OCI-M2 (cell line): ENCODE data around the gene GRIA4.

Source experiments
- DNase-seq: peaks from one replicate; lab custom pipeline; 2025; ENCODE audit not compliant: unreplicated experiment; lab: John Stamatoyannopoulos, UW

GRIA4 gene

DNA sequence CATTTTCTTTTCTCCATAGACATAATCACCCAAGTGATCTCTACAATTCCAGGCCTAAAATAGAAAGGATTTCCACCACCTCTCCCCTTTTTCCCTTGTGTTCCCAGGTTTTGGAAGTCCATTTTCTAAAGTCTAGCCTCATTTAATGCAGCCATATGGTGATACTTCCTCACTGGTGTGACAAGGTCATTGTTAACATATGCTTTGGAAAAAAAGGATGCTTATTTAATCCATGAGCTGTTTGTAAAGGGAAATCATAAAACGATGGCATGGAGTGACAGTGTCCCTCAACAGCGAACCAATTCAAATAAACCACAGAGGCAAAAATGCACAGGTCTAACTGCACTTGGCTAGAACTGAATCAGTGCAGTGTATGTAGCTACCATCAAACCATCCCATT is 26.6 kb downstream of the GRIA4 start:
- DNase-seq: no peak

DNA sequence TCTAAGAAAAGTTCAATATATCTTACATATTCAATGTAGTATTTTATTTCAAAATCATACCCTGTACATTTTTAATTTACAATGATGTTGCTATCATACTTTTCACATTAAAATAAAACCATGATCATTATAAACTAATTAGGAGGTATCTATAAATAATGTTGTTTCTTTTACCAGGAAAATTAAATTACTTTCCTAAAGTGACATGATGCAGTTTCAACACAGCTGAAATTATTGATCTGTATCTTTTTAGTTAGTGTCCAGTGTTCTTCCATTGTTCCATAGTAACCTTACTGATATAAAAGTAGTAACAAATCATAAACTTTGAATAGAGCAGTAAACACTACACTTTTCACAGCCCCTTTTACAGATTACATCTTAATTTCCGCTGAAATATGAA is 29.7 kb downstream of the GRIA4 start:
- DNase-seq: no peak

DNA sequence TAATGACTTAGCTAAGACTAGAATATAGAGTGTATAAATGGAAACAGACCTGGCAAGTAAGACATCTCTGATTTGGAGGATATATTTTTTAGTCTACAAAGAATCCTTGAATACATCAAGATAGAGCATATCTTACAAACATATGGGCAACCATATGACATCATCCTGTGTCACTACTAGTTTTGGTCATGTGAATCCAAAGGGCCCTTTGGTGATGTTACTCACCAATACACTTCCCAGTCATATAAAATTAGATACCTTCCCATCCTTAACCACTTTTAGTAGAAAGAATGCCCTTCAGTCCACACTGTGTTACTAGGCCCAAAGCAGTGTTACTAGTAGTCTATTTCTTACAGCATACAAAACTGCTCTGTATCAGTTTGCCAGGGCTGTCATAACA is 31.6 kb downstream of the GRIA4 start:
- DNase-seq: no peak

DNA sequence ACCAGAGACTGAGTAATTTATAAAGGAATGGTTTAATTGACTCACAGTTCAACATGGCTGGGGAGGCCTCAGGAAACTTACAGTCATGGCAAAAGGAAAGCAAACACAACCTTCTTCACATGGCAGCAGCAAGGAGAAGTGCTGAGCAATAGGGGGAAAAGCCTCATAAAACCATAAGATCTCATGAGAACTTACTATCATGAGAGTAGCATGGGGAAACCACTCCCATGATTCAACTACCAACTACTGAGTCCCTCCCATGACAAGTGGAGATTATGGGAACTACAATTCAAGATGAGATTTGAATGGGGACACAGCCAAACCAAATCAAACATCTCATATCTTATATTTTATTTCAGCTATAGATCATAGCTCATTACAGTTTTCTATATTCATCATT is 33.0 kb downstream of the GRIA4 start:
- no peak for DNase-seq

DNA sequence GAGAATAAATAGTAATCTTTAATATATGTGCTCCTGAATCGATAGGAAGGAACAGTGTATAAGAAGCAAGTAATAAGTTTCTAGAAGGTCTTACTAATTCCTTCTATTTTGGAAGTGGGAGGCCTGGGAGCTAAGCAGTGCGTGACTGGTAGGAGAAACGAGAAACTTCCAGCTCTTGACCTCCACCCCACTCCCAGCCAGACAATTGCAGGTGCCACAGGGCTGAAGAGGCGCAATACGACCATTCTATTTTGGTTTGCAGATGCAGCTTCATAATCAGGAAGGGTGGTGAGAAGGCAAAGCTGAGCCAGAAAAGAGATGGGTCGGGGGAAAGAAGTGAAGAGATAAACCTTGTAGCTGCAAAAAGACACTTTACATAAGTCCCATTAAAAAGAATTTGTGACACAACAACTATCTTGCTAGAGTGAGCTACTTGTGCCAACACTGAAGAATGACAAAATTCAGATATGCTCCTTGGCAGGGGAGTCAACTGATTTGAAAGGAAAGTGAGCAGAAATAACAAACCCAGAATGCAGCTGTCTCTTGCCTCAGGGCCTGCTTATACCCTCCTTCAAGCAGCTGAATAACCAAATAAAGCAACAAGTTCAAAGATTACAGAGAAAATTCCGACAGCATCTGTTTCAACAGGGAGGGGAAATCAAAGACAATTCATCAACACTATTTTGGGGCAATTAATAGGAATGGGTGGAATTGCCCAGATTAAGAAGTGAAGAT is 35.1 kb downstream of the GRIA4 start:
- DNase-seq: no peak

DNA sequence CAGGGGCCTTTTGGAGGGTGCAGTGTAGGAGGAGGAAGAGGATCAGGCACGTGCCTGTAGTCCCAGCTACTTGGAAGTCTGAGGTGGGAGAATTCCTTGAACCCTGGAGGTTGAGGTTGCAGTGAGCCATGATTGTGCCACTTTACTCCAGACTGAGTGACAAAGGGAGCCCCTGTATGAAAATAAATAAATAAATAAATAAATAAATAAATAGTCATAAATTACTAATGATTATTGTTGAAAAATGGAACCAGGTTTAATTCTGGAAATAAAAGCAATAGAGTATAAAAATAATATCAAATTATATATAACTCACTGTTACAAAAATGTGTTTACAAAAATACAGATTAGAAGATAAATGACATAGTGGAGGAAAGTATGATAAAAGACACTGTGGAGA is 37.9 kb downstream of the GRIA4 start:
- DNase-seq: no peak

DNA sequence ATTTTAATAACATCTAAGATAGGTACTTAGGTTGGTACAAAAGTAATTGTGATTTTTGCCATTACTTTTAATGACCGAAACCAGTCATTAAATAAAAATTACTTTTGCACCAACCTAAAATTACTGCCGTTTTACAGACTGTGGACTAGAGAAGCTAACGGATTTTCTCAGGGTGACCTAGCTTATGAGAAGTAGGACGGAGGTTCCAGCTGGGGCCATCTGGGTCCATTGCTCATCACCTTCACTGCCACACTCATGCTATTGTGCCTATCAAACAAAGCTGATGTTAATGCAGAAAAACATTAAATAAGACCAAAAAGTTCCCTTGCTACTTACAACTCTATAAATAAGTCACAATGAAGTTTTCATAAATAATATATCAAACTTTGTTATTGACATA is 38.9 kb downstream of the GRIA4 start:
- no peak for DNase-seq

DNA sequence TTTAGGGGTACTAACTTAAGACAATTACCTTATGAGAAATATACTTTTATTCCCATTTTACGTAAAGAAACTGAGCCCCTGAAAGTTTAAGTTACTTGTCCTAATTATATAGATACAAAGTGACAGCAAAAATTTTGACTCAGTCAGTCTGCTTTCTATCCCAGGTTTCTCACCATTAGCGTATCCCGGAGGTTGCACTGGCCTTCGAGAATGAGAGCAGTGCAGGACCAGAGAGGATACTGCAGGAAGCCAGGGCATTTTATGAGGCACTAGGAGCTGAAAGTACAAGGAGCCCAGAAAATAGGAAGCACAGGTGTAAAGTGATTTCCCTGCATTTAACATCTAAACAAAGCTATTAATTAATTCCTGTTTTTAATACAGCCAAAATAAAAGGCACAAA is 55.4 kb downstream of the GRIA4 start:
- no peak for DNase-seq

DNA sequence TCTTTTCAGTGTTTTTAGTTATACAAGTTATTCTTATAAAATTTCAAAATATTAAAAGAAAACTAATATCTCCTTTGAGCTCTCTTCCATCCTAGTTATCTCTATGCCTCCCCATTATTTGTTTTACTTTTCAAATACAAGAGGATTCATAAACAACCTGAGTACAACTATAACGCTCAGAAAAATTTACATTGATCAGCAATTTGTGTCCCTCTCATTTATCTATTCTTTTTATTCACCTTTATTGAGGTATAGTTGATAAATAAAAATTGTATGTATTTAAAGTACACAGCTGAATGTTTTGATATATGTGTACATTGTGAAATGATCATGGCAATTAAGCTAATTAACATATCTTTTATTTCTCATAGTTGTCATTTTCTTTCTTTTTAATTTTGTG is 57.6 kb downstream of the GRIA4 start:
- DNase-seq: no peak

DNA sequence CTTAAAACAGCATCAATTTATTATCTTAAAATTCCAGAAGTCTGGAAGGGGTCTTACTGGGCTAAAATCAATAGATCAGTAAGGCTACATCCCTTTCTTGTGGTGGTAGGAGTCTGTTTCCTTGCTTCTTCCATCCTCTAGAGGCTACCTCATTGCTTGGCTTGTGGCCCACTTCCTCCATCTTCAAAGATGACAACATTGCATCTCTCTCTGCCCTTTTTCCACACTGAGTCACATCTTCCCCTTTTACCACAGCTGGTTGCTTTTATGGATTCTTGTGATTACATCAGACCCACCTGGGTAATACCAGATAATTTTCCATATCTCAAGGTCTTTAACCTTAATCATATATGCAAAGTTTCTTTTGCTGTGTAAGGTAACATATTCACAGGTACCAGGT is 60.9 kb downstream of the GRIA4 start:
- no peak for DNase-seq

DNA sequence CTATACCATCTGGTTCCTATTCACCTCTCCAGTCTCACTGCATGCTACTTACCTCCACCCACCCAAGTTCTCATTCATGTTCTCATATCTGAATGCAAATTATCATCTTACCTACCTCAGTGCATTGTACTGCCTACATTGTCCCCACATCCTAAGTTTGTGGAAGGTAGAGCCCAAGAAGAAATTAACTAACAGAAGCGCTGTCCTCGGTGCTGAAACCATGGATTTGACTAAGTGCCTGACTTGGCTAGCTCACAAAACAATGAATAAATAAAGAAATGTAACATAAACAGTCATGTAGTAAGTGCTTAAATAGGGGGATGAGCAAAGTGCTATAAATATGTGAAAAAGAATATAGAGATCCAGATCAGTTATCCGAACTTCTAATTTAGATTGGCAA is 63.2 kb downstream of the GRIA4 start:
- DNase-seq: peak; percentile 5

DNA sequence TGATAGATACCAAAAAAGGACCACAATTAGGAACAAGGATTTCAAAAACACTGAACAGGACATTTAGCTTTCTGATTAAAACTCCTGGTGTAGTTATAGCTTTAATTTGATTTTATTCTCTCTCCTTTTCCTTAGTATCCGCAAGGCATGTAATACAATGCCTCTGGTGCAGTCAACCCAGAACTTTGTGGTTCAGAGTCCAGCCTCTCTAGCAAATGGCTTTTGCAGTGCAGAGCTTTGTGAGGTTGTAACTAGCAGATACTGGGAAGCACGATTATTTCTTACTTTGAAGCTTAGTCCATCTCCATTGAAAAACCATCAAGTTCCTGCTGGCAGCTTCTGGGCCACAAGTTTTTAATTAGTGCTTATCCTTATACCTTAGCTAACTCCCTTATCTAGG is 79.8 kb downstream of the GRIA4 start:
- DNase-seq: no peak

DNA sequence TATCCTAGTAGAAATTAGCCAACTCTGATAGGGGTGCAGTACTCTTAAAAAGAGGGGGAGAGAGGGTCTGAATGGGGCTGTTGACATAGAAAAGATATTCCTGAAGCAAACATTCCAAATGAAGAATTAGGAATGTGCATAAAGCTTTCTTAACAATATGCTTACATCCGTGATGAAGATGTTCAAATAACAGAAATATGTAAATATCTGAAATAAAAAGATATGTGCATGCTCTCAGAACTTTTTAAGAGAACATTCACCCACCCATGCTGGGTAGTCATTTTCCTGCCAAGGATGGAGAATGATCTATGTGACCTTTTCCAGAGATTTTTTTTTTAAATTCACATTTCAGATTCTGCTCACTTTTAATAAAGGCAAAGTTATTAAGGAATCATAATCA is 80.6 kb downstream of the GRIA4 start:
- DNase-seq: no peak

DNA sequence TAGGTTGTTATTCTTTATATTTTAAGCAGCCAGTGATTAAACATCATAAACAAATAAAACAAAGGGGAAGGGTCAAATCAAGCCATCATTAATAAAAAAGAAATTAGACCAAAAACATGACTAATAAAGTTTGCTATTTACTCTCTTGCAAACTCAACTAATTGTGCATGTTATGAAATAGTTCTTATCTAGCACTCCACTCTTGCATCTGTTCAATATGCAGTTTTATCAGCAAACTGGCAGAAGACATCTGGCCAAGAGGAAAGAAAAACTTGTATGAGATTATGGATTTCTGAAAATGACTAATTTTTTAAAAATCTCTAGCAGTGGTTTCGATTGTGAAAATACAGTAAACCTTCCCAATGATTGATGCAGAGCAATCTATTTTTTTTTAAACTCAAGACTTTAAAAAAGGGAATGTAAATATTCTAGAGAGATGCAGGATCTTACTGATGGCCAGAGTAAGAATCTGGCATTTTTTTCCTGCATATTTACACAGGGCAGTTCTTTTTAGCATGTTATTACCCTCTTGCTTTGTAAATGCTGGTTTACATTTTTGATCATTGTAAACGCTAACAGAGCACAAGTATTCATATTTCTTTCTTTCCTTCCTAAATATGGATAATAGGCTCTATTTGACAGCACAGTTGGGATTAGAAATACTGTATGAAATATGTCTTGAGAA is 83.3 kb downstream of the GRIA4 start:
- DNase-seq: no peak

DNA sequence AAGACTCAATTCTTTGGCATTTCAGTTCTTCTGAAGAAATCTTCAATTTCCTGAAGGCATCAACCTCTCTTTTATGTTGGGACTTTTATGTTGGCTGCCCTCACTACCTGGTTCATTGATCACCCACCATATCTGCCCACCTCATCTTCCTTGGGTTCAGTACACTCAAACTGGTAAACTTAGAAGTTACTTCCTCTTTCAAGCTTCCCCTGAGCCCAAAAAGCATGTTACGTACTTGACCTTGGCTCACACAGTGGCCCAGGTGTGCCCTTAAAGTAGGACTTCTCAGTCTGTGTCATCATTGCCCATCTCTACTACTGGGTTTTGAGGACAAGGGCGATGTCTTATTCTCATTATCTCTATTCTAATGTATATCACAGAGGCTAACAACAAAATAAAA is 86.1 kb downstream of the GRIA4 start:
- no peak for DNase-seq

DNA sequence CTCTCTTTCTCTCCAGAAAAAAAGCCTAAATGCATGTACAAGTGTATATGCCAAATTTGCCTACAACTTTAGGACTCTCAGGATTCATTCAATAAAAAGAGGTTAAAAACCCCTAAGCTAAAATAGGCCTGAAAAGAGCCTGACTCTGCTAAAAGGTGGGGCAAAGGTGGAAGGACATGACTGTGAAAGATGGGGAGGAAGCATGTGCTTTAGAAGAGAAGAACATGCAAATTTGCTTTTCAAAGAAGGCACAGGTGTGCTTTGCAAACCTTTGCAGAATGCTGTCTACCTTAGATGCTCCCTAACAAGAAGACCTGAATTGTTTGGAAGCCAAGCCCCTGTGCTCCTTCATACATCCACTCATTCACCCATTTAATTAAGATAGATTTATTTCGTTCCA is 87.4 kb downstream of the GRIA4 start:
- no peak for DNase-seq

DNA sequence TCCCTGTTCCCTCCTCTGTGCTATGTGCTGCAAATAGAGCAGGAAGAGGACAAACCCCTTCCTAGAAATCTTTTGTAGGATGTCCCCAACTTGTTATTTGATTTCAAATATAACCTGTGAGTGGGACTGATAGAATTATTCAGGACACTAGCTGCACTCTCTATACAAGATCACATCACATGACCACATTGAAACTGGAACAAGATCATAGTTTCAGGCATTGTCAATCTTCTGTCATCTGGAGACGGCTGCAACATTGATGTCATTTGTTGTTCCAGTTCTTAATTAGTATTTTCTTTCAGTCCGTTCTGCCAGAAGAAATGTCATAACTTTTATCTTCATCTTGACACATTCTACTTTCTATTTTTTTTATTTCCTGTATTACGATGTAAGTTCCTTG is 89.3 kb downstream of the GRIA4 start:
- no peak for DNase-seq

DNA sequence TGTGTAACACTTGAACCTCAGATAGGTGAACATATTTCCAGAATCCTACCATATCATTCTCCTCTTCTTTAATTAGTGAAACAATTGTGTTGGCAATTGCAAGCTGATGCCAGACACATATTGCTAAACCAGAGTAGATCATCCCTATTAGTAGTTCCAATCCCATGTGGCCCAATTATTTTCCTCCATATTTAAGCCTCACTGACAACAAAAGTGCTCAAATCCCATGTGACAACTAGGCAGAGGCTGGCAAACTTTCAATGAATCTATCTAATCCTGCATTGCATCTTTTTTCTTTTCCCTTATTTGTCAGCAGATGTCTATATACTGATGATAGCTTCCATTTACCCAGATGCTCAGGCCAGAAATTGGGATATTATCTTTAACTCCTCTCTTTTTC is 90.4 kb downstream of the GRIA4 start:
- no peak for DNase-seq

DNA sequence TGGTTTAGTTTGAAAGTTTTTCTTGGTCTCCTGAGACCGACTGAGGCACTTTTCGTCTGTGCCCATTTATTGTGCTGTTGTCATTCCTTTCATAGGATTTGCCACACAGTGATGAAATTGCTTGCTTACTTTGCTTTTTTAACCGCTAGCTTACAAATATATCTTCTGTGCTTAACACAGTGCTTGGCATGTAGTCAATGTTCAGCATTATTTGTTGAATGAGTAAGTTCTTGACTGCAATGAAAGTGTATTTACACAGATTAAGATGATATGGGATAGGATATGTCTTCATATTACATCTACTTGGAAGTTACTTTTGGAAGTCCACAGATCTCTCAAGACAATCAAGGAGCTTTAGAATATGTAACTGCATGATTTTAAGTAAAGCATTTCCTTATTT is 91.2 kb downstream of the GRIA4 start:
- no peak for DNase-seq

DNA sequence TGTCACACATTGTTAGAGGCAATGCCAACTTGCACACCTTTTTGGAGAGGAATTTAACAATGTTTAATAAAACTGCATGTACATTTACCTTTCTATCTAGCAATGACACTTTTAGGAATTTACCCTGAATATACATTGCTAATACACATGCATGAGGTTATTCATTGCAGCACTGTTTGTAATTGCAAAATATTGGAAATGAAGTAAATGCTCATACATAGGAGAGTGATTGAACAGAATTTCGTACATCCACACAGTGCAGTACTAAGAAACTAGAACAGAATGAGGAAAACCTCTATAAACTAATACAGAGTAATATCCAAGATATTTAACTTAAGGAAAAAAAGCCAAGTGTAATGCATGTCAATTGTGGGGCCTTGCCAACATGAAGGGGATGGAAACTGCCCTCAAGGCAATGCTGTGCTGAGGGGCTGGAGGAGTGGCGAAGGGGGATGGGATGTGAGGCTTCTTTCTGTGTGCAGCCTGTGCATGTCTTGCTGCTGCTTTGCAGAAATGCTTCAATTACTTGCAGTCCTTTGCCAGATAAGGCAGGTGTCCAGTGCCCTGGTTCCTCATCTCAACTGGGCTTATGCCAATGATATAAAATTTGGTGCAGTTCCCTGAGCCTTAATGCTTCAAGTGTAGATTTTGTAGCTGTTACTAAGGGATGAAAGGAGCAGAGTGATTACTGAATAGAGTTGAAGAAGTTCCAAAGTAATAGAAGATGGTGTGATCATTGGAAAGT is 96.1 kb downstream of the GRIA4 start:
- DNase-seq: no peak

DNA sequence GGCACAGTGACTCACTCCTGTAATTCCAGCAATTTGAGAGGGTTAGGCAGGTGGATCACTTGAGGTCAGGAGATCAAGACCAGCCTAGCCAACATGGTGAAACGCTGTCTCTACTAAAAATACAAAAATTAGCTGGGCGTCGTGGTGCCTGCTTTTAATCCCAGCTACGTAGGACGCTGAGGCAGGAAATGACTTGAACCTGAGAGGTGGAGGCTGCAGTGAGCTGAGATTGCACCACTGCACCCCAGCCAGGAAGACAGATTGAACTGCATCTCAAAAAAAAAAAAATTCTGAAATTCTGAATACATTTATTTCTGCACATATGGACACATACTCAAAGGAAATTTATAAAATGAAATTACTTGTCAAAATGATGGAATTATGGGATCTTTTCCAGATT is 103.2 kb downstream of the GRIA4 start:
- DNase-seq: no peak

DNA sequence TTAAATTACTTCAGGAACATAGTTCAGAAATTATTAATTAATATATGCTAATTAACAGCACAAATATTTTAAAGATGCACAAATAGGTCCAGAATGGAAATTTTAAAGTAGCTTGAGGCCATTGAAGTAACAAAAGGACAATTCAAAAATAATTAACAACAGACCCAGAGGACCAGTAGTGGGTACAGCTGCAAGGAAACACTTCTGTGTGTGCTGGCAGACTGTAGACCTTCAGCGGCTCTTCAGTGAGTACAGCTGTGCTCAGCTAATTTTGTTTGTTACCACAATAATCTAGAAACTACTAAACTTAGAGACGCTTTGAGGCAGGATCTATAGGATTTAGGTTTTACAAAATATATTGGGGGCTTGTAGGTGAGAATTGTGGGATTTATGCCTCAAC is 103.8 kb downstream of the GRIA4 start:
- no peak for DNase-seq
